Cardiac septum (tissue), 1 donor: ENCODE data around the gene YIF1A. TPM values are rescaled to one million over a fixed set of nuclear protein-coding genes. Genes with fewer than 3 reads are reported as not detected.
A peak's percentile ranks its signal among the peaks of the same experiment; 100 is the strongest.

Experiments
- DNase-seq: peaks from one replicate; pipeline ENCODE4 v3.0.0-alpha.2; 2020; ENCODE audit warnings: low spot score
- intact Hi-C: fragments of 100-400 bp; cut with DNase I; formaldehyde crosslinking; loops from one replicate; pipeline ENCODE4 v1.14.0; 2022
- long read RNA-seq: library from polyadenylated mRNA; unstranded; transcript quantifications from one replicate; pipeline ENCODE4 v2.0.0, GENCODE V29; 2021
- total RNA-seq: library from RNA; stranded (reverse); fragmentation: NEBNext Ultra II Directional; extraction: Animal tissue kit (Norgen Biotek cat#: 25700); gene quantifications from one replicate; pipeline ENCODE4 v1.2.1, GENCODE V29; 2021
- donor health status: DM: no; HTN: no; CAD: no.

The YIF1A gene, protein sequence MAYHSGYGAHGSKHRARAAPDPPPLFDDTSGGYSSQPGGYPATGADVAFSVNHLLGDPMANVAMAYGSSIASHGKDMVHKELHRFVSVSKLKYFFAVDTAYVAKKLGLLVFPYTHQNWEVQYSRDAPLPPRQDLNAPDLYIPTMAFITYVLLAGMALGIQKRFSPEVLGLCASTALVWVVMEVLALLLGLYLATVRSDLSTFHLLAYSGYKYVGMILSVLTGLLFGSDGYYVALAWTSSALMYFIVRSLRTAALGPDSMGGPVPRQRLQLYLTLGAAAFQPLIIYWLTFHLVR
- total RNA-seq = 74.0 TPM
- long read RNA-seq, transcript YIF1A-201 (7 exons, 943 nt) = minor isoform, 7 of 176 reads
- long read RNA-seq, transcript YIF1A-203 (8 exons, 1,124 nt) = major isoform, 145 of 176 reads
- long read RNA-seq, partial matches to known transcripts = 13 of 176 reads
- long read RNA-seq, other reads (novel, unspliced or antisense) = 9 of 176 reads

DNA sequence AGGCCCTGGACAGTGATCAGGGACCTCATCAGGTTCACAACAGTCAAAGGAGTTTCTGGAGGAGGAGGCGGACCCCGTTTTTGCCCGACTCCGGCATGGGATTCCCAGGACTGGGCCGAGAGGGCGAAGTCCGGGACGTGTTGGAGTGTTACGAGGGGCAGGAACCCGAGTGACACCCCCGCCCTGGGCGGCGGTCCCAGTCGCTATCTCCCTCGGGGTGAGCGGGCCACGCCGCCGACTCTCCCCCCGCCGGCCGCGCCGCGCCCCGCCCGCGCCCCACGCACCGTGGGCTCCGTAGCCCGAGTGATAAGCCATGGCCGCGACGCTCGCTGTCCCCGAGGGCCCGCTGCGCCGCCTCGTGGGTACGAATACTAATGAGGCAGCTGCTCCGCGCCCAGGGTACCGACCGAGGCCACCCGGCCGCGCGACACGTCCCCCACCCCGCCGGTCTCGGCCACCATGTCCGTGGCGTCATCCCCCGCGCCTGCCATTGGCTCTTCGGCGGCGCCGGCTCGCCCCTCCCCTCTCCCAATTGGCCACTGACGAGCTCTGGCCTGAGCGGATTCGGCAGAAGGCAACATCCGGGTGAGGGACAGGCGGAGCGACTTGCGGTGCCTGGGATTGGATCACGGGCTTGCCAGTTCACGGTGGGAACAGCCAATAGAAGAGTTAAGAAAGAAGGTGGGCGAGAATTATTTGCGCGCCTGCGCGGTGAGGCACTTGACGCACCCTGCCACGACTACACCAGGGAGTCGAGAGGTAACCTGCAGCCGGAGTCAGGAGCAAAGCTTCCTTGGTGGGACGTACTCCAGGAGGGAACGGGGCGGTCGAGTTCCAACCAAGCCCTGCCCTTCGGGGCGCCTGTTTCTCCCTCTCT lies at the start of gene YIF1A:
TSS of gene YIF1A (minus strand) at position 473 of the 877 bp plus-strand sequence. CDS start at position 315, 158 bp downstream.
- peak; percentile 99 for DNase-seq
- intact Hi-C loops = loop anchor here (2.0 kb wide), 1 partner anchor 20 kb away; the partner anchor contains the start of gene RAB1B

DNA sequence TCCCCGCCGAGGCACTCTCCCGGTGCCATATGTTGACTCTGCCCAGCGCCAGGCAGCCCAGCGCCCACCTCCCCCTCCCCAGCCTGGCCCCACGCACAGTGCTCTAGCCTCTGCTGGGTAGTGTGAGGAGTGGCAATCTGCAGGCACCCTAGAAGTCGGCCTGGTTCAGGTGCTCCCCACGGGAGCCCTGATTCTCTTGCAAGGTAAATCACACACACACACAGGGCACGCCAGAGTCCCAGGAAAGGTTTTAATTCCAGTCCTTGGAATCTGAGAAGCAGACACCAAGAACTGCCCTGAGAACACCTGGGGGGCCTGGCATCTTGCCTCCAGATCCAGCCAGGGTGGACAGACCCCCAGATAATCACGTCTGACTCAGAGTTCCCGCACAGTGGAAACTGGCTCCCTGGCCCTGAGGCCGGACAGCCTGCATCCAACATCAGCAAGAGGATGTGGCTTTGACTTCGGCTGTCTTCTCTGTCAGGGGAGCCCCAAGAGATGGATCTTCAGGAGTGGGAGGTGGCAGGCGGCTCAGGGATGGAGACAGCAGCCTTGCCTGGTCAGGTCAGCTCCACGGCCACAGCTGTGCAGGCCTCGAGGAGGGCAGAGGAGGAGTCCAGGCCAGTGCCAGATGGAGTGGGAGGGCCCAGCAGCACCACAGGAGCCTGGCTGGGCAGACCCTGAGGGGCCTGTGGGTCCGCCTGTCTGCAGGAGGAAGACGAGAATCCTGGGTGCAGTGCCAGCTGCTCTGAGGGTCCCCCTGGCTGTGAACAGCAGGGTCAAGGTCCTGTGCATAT lies 48.4 kb upstream of the YIF1A start:
- DNase-seq = no peak

DNA sequence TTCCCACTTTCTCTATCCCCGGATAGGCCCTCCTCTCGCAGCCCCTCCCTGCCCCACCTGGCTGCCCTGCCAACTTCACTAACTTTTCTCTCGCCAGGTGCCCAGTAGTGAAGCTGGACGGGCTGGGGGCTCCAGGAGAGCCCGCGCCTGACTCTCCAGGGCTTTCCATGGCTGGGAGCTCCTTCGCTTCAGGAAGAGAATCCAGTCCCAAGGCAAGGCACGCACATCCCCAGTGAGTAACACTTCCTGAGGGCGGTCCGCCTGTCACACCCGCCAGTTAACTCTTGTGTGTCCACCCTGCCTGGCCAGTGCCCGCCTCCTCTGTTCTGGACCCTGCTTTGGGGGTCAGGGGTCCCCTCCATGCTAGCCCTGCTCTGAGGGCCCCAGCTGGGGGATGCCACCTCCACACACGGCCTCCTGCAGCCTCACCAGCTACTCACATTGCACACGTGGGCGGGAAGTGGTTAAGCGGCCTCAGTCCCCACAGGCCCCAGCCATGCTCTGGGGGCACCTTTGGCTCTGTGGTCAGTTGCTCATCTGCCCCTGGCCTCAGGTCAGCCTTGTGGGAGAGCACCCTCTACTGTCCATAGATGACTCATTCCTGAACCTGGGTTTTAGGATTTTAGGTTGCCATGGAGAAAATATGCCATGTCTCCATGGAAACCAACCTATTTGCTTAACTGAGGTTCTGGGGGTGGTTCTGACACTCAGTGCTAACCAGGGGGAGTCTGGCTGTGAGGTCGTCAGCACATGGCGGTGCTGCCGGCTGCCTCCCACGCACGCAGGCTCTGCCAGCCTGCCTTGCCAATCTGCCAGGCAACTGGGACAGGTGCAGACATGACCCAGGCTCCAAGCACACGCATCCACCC lies 47.5 kb upstream of the YIF1A start, which contains the start of gene RIN1:
TSS of gene RIN1 (minus strand) at position 201 of the 869 bp plus-strand sequence. CDS start at position 169, 32 bp downstream.
- peak; percentile 85 for DNase-seq
- intact Hi-C loops = no loop called here

More for the DNA sequence above, 48.4 kb upstream of the YIF1A start:
- intact Hi-C loops = no loop called here

DNA sequence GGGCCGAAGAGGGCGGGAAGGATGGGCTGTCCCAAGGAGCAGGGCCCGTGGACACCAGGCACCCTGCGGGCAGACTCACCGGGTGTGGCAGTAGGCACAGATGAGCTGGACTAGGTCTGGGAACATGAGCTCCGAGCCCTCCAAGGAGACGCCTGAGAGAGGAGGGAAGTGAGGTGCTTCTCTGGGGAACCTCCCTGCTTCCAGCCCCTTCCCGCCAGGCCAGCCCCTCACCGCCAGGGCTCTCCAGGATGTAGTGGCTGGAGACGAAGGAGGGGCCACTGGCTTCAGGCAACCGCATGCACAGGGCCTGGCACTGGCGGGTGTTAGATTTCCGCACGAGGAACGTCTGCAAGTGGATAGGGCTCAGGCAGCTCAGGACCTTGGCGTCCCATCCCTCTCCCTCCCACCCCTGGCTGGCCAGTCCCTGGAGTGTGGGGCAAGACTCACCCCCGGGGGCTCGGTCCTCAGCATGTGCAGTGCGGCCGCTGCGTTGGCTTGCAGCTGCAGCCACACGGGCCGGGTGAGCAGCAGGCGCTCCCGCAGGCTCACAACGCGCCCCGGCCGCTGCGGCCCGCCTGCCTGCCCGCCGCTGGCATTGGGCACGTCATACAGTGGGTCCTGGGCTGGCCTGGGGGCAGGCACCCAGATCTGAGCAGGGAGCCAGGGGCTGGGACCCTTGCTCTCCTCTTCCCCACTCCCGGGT lies 46.7 kb upstream of the YIF1A start:
- DNase-seq = no peak
- intact Hi-C loops = no loop called here

DNA sequence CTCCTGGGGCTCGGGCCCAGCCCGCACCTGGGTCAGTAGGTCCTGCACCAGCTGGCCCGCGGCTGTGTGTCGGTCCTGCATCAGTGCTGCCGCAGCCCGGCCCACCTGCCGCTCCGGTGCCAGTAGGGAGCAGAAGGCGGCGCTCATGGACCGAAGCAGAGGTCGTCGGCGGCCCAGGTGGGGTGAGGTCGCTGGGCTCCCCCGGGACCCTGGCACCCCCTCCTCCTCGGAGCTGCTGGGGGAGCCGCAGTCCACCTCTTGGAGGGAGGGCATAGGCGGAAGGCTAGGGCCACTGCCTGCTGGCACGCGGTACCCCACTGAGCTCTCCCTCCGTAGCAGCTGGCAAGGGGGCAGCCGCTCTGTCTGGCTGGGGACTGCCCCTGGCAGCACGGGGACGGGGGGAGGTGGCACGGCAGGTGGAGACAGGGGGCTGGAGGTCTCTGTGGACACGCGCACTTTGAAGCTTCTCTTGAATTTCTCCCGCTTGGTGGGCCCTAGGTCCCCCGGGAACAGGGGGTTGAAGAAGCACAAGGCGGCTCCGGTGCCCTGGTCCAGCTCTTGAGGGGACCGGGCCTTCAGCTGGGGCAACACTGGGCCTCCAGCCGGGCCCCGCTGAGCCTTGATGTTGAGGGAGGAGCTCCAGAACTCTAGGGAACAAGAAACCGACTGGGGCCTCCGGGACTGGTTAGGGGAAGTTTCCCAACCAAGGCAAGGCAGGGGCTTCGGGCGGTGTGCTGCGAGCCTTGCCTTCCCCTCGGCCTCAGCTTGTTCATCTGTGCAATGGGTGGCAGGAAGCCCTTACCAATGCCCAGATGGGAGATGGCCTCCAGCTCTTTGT lies 45.9 kb upstream of the YIF1A start:
- DNase-seq = no peak
- intact Hi-C loops = no loop called here

DNA sequence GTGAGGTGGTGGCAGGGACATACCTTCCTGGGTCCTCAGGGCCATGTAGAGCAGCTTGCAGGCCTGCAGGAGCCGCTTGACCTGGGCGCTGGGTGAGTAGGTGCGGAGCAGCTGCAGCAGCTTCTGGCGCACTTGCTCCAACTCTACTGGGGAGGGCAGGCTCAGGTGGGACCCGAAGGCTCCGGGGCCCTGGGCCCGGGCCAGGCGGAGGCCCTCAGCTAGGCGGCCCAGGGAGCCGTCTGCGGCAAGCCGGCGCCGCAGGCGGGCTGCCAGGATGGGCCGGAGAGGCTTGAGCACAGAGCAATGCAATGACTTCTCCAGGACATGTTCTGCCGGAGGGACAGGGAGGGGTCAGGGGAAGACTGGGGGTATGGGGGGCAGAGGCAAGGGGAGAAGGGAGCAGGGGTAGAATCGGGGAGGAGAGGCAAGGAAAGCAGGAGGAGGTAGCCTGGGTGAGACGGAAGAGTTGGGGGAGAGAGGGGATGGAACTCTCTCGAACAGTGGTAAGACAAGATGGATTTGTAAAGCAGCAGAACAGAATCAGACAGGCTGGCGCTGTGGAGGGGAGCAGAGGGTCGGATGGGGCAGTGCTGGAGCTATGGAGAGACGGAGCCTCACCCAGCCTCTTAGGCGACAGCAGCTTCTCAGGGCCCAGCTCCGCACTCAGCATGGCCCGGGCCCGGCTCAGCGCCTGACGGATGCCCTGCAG lies 45.1 kb upstream of the YIF1A start:
- intact Hi-C loops = no loop called here

DNA sequence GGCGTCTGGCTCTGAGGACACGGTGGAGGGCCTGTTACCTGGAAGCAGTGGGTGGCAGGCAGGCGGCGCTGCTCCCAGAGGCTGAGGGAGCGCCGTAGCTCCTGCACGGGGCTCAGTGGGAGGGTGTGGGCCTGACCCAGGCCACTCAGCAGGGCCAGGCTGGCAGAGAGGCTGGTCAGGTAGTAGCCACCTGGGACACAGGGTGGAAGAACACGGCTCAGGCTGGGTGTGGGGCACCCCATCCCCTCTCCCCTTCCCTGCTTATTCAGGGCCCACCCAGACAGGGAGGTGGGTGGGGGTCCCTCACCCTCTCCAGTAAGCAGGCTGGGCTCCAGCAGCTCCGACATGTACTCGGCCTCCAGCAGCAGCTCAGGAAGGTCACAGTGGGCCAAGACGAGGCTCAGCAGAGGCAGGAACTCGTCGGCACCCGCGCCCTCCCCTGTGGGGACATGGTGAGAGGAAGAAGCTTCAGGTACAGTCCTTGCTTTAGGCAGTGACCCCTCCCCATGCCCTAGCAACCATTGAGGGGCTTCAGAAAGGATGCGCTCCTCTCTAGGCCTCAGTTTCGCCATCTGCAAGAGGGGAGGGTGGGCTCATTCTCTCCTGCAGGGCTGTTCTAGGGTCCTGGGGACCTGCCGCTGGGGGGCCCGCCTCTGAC lies 44.4 kb upstream of the YIF1A start:
- no peak for DNase-seq
- intact Hi-C loops = no loop called here

More for the DNA sequence above, 45.1 kb upstream of the YIF1A start:
- DNase-seq = no peak

DNA sequence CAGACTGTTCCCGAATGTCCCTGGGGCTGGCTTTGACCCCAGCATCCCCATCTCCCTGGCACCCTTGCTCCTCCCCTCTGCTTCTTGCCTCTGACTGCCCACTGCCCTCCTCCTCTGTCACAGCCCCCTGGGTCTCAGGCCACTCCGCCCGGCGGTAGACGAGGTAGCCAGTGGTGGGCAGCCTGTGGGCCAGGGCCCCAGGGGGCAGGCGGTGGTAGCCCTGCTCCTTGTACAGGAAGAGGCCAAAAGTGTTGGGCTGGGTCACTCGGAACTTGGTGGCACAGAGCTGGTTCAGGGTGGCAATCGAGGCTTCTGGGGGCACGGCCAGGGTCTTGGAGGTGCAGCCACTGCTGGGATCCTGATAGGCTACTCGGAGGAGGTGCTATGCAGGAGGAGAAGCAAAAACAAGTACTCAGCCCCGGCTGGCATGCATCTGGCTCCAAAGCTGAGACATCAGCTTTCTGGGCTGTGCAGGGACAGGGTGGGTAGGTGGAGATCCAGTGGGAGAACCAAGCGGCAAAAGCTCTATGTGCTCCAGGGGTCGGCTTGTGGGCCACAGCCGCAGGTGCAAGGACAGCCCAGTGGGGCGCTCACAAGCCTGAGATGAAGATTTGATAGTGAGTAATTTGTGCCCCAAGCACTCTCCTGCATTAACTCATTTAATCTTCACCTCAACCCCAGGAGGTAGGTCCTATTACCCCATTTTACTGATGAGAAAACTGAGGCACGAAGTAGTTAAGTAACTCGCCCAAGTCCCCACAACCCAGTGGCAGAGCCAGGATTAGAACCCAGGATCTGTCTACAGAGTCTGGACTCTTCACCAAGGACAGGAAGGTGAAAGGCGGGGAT lies 43.7 kb upstream of the YIF1A start:
- intact Hi-C loops = no loop called here
- no peak for DNase-seq

DNA sequence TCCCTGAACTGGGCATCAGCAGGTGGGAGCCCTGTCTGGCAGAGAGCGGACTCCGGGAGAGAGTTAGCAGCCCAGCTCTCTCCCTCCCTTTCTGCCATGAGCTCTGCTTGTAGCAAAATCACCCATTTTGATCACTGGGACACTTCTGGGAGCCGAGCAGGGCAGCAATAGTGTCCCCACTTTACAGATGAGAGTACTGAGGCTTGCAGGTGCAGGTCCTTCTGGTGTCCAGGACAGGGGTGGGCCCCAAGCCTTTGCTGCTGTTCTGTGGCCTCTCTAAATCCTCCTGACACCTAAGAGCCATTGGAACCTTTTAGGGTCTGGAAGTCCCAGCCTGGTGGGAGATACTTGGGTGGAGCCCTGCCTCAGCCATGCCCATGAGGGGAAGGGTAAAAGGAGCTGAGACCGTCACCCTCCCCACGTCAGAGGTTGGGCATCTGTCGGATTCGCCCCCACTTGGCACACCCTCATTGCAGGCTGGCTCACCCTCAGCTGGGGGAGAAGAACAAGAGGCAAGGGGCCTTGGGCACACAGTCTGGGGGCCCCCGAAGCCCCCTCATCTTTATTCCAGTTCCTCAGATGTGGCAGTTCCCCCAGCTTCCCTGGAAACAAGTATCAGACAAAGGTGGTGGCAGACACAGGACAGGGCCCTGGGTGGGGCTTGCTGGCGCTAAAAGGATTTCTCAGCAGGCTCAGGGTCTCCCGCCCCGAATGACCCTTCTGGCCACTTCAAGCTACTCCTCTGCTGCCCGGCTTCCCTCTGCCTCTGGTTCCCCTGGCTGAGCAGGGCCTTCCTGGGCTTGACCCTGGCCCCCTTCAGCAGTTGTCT lies 42.8 kb upstream of the YIF1A start:
- DNase-seq = no peak
- intact Hi-C loops = no loop called here

DNA sequence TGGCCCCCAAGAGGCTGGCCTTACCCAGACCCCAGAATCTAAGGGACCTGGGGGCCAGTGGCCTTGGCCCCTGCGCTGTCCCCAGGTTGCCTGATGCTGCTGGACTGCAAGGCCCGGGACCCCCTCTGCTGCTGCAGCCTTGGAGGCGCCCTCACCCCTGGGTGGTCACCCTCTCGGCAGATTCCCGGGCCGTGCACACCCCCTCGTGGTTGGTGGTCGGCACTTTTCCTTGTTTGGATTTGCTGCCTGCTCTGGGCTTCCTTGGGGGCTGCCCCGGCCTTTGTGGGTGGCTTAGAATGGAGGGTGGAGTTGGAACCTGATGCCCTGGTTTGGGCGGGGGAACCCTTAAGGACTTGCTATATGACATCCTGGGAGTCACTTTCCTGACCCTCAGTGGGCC lies 42.0 kb upstream of the YIF1A start:
- no peak for DNase-seq

DNA sequence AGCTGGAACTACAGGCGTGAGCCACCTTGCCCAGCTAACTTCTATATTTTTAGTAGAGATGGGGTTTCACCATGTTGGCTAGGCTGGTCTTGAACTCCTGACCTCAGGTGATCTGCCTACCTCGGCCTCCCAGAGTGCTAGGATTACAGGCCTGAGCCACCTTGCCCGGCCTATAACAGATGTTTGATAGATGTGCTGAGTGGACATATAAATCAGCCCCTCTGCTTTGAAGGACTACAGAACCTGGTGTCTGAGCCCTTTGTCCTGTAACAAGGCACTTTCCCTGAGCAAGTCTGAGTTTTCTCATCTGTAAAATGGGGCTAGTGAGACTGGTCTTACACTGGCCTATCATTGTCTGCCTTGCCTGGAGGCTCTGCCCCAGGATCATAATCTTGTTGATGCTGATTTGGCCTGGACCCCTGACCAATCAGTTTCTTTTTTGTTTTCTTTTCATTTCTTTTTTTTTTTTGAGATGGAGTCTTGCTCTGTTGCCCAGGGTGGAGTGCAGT lies 40.3 kb upstream of the YIF1A start:
- intact Hi-C loops = no loop called here
- DNase-seq = no peak

More for the DNA sequence above, 42.0 kb upstream of the YIF1A start:
- intact Hi-C loops = no loop called here

DNA sequence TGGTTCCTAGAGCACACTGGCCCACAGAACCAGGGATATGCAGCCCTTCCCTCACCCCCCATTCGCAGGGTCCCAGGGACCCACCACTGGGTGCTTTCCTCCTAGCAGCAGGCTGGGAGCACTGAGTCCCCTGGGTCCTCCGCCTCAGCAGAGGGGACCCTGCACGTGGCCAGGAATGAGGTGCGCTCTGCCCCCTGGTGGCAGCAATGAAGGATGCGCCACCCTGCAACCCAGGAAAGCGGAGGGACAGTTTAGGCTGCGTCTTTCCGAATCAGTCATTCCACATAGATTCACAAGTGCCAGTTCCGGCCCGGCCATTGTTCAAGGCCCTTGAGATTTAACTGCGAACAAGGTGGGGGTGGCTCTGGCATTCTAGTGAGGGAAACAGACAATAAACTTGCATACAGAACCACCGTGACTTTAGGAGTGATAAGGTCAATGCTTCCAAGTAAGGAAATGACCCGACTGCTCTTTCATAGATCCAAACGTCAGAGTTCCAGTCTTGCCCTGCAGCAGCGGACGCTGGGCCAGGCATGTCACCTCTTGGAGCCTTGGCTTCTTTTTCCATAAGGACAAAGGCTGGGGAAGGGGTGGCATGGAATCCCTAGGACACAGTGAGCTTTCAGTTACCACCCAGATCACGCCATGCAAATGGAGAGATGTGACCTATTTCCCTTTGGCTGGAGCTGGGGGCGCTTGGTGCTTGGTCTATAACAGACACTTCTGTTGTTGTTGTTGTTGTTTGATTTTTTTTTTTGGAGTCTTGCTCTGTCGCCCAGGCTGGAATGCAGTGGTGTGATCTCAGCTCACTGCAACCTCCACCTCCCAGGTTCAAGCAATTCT lies 39.6 kb upstream of the YIF1A start:
- peak; percentile 88 for DNase-seq
- intact Hi-C loops = loop anchor here (1.0 kb wide), 1 partner anchor 16 kb away; no protein-coding TSS in a partner anchor

DNA sequence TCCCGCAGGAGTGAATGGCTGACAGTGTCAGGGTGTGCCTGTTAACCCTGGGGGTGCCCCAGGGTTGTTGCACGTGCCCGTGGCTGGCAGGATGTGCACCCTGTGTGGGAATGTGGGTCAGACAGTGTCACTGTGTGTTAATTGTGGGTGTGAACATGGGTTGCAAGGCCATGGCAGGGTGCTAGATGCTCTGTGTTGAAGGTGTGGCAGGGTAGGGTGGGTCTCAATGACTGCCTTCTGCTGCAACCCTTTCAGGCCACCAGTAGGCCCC lies 39.0 kb upstream of the YIF1A start:
- intact Hi-C loops = loop anchor here (1.0 kb wide), 1 partner anchor 16 kb away; no protein-coding TSS in a partner anchor

More for the DNA sequence above, 39.0 kb upstream of the YIF1A start:
- no peak for DNase-seq
